Smooth muscle cell (in vitro differentiated cells): ENCODE data around the gene FCN1. TPM values are rescaled to one million over a fixed set of nuclear protein-coding genes. Genes with fewer than 3 reads are reported as not detected.

Source experiments
- DNase-seq: peaks from one replicate; lab custom pipeline; 2025; ENCODE audit not compliant: unreplicated experiment; lab: John Stamatoyannopoulos, UW
- H2AFZ ChIP-seq: fragments of 200-600 bp; sonication (generic); 2 replicates; pipeline ENCODE4 v1.6.0; 2016; ENCODE audit warnings: antibody characterized with exemption, low read depth, mild to moderate bottlenecking
- H3F3A ChIP-seq: fragments of 200-600 bp; sonication (generic); 2 replicates; pipeline ENCODE4 v1.6.0; 2017; ENCODE audit warnings: antibody characterized with exemption, low read depth
- H3K27ac ChIP-seq: fragments of 200-600 bp; sonication (generic); 2 replicates; pipeline ENCODE4 v1.5.1; 2016; ENCODE audit warnings: low read depth, mild to moderate bottlenecking
- H3K27me3 ChIP-seq: fragments of 200-600 bp; sonication (generic); 2 replicates; pipeline ENCODE4 v1.6.1; 2016; ENCODE audit warnings: low read depth, mild to moderate bottlenecking
- H3K36me3 ChIP-seq: fragments of 200-600 bp; sonication (generic); 2 replicates; pipeline ENCODE4 v1.5.1; 2016; ENCODE audit warnings: low read depth
- H3K4me1 ChIP-seq: fragments of 200-600 bp; sonication (generic); 2 replicates; pipeline ENCODE4 v1.5.1; 2016; ENCODE audit warnings: low read depth
- H3K4me2 ChIP-seq: fragments of 200-600 bp; sonication (generic); 2 replicates; pipeline ENCODE4 v1.6.0; 2016; ENCODE audit warnings: mild to moderate bottlenecking
- H3K4me3 ChIP-seq: fragments of 200-600 bp; sonication (generic); 2 replicates; pipeline ENCODE4 v1.5.1; 2016; ENCODE audit warnings: mild to moderate bottlenecking
- H3K79me2 ChIP-seq: fragments of 200-600 bp; sonication (generic); 2 replicates; pipeline ENCODE4 v1.6.0; 2016; ENCODE audit warnings: low read depth, mild to moderate bottlenecking
- H3K9ac ChIP-seq: fragments of 200-600 bp; sonication (generic); 2 replicates; pipeline ENCODE4 v1.6.0; 2016; ENCODE audit warnings: low read depth
- H3K9me3 ChIP-seq: fragments of 200-600 bp; sonication (generic); replicated peaks from 2 replicates; pipeline ENCODE4 v1.5.1; 2016; ENCODE audit warnings: low read depth
- H4K20me1 ChIP-seq: fragments of 200-600 bp; sonication (generic); 2 replicates; pipeline ENCODE4 v1.6.0; 2016; ENCODE audit warnings: low read depth
- WGBS: methylation state at CpG from one replicate; pipeline ENCODE4 v1.1.7; 2016; ENCODE audit warnings: low lambda C conversion rate; 5-methylcytosine and 5-hydroxymethylcytosine counted together
- polyA plus RNA-seq: library from polyadenylated mRNA; unstranded; fragments of >200 nt; fragmentation: Nextera tagmentation; extraction: Ambion mirVana; gene quantifications from 2 replicates; pipeline ENCODE4 v1.2.1, GENCODE V29; 2016
- total RNA-seq: library from RNA; depleted of rRNA; stranded (reverse); fragments of >200 nt; gene quantifications from 2 replicates; pipeline ENCODE4 v1.2.3, GENCODE V29; 2014
- TF ChIP-seq, protein P1 (sequence below): fragments of 200-600 bp; sonication (generic); IDR thresholded peaks from 2 replicates; pipeline ENCODE4 v1.5.1; 2017; ENCODE audit warnings: borderline replicate concordance, mild to moderate bottlenecking, antibody characterized with exemption; ENCODE audit not compliant: insufficient read depth, poor library complexity, severe bottlenecking

Gene FCN1
- total and polyA plus RNA-seq, 2 experiments from 2014 or later = 0.13 TPM; not detected in 1

GRCh38 chr9:134912126-134912840 is 5.4 kb downstream of the FCN1 start:
- Histone ChIP-seq H3K4me3 (no peak overlapping the region), H2AFZ (no peak overlapping the region), H3K27me3 (peaks cover 4% of the 10 kb centered on the region), H3K27ac (no peak overlapping the region), H3K4me1 (no peaks in the 10 kb centered on the region), H4K20me1 (no peaks in the 10 kb centered on the region), H3K9ac (no peak overlapping the region), H3K36me3 (no peaks in the 10 kb centered on the region), H3F3A (no peaks in the 10 kb centered on the region), H3K9me3 (no peaks in the 10 kb centered on the region), H3K79me2 (no peaks in the 10 kb centered on the region), H3K4me2 (no peak overlapping the region)
- no peak for DNase-seq
- WGBS = 90% methylated on average over 20 of the region's 20 CpGs
- TF ChIP-seq, protein P1, sequence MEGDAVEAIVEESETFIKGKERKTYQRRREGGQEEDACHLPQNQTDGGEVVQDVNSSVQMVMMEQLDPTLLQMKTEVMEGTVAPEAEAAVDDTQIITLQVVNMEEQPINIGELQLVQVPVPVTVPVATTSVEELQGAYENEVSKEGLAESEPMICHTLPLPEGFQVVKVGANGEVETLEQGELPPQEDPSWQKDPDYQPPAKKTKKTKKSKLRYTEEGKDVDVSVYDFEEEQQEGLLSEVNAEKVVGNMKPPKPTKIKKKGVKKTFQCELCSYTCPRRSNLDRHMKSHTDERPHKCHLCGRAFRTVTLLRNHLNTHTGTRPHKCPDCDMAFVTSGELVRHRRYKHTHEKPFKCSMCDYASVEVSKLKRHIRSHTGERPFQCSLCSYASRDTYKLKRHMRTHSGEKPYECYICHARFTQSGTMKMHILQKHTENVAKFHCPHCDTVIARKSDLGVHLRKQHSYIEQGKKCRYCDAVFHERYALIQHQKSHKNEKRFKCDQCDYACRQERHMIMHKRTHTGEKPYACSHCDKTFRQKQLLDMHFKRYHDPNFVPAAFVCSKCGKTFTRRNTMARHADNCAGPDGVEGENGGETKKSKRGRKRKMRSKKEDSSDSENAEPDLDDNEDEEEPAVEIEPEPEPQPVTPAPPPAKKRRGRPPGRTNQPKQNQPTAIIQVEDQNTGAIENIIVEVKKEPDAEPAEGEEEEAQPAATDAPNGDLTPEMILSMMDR = no peak

- Histone ChIP-seq H4K20me1 (no peaks in the 10 kb centered on the region), H3F3A (no peaks in the 10 kb centered on the region), H3K4me1 (no peaks in the 10 kb centered on the region), H3K79me2 (no peaks in the 10 kb centered on the region), H3K4me2 (no peak overlapping the region), H3K27me3 (peaks cover 15% of the 10 kb centered on the region), H3K4me3 (no peak overlapping the region), H2AFZ (no peak overlapping the region), H3K27ac (no peak overlapping the region), H3K36me3 (no peaks in the 10 kb centered on the region), H3K9ac (no peak overlapping the region), H3K9me3 (no peaks in the 10 kb centered on the region)
- 90% methylated on average over 24 of the region's 24 CpGs for WGBS
- TF ChIP-seq, protein P1 = no peak
- no peak for DNase-seq
Measured at GRCh38 chr9:134909511-134910481, 7.9 kb downstream of the FCN1 start.

- Histone ChIP-seq H3K79me2 (no peaks in the 10 kb centered on the region), H3K27me3 (peaks cover 18% of the 10 kb centered on the region), H3K9ac (no peak overlapping the region), H3K4me2 (no peak overlapping the region), H4K20me1 (no peaks in the 10 kb centered on the region), H3K27ac (no peak overlapping the region), H3K4me1 (no peaks in the 10 kb centered on the region), H3K36me3 (no peaks in the 10 kb centered on the region), H3F3A (no peaks in the 10 kb centered on the region), H2AFZ (no peak overlapping the region), H3K9me3 (no peaks in the 10 kb centered on the region), H3K4me3 (no peak overlapping the region)
- 90% methylated on average over 13 of the region's 13 CpGs for WGBS
- DNase-seq = no peak
- TF ChIP-seq, protein P1 = no peak
Measured at GRCh38 chr9:134908524-134909309, 9.0 kb downstream of the FCN1 start.
